Calu3 (cell line): Measurements from ENCODE around the gene HBEGF. TPM values are rescaled to one million over a fixed set of nuclear protein-coding genes. Genes with fewer than 3 reads are reported as not detected.

Experiments used
- Bru-seq: library from RNA; stranded (reverse); fragments of 400-500 nt; gene quantifications from one replicate; lab custom pipeline; 2021; lab: Mats Ljungman, UMichigan
- BruChase-seq, 2 experiments: library from RNA; stranded (reverse); fragments of 400-500 nt; gene quantifications; one replicate each; lab custom pipeline; 2021; lab: Mats Ljungman, UMichigan
- BruUV-seq: library from RNA; stranded (reverse); fragments of 400-500 nt; replicated peaks from 2 replicates; lab custom pipeline; 2021; lab: Mats Ljungman, UMichigan
- CTCF ChIA-PET: fragments of 300-600 bp; sonication (Branson Sonifier 250); formaldehyde crosslinking; loops from one replicate; lab custom pipeline; 2022; ENCODE audit warnings: antibody characterized with exemption; lab: Charles Lee
- DNase-seq: peaks from one replicate; pipeline ENCODE4 v3.0.0; 2022
- H3K27ac Mint-ChIP-seq: one replicate; pipeline ENCODE4 v1.8.0; 2022; ENCODE audit warnings: mixed read lengths; ENCODE audit not compliant: unreplicated experiment
- H3K27me3 Mint-ChIP-seq: one replicate; pipeline ENCODE4 v1.8.0; 2022; ENCODE audit warnings: mixed read lengths; ENCODE audit not compliant: unreplicated experiment
- H3K36me3 Mint-ChIP-seq: one replicate; pipeline ENCODE4 v1.8.0; 2022; ENCODE audit warnings: mild to moderate bottlenecking, moderate library complexity, mixed read lengths; ENCODE audit not compliant: insufficient read depth, unreplicated experiment
- H3K4me1 Mint-ChIP-seq: one replicate; pipeline ENCODE4 v1.8.0; 2022; ENCODE audit warnings: mild to moderate bottlenecking, low read depth, mixed read lengths; ENCODE audit not compliant: unreplicated experiment
- H3K4me3 Mint-ChIP-seq: one replicate; pipeline ENCODE4 v1.8.0; 2022; ENCODE audit warnings: mild to moderate bottlenecking, low read depth, moderate library complexity, mixed read lengths; ENCODE audit not compliant: unreplicated experiment
- H3K9me3 Mint-ChIP-seq: one replicate; pipeline ENCODE4 v1.8.0; 2022; ENCODE audit warnings: low read depth, mixed read lengths; ENCODE audit not compliant: unreplicated experiment
- intact Hi-C: fragments of 100-400 bp; cut with micrococcal nuclease; formaldehyde crosslinking; loops from one replicate; pipeline ENCODE4 v1.10.0; 2022; ENCODE audit not compliant: unreplicated experiment
- long read RNA-seq: library from polyadenylated mRNA; stranded (forward); transcript quantifications from one replicate; pipeline ENCODE4 v2.0.0, GENCODE V29; 2022
- total RNA-seq: library from RNA; stranded (reverse); gene quantifications from 2 replicates; pipeline ENCODE4 v1.2.3, GENCODE V29; 2022
- TF ChIP-seq, protein P1 (sequence below): fragments of 200-600 bp; IDR thresholded peaks from one replicate; pipeline ENCODE4 v1.8.0; 2022; ENCODE audit warnings: antibody characterized with exemption; ENCODE audit not compliant: unreplicated experiment

HBEGF gene, protein sequence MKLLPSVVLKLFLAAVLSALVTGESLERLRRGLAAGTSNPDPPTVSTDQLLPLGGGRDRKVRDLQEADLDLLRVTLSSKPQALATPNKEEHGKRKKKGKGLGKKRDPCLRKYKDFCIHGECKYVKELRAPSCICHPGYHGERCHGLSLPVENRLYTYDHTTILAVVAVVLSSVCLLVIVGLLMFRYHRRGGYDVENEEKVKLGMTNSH
- total RNA-seq, result 6.4 and 7.2 TPM in 2 replicates
- percentile 68 among the genes with signal in this experiment for Bru-seq, nascent RNA
- BruChase-seq, experiment 1, labeled RNA remaining after a 6-hour chase, result percentile 64 among the genes with signal in this experiment
- percentile 60 among the genes with signal in this experiment for BruChase-seq, experiment 2, labeled RNA remaining after a 2-hour chase
- long read RNA-seq, transcript HBEGF-201 (6 exons, 2,386 nt), result major isoform, 8 of 15 reads
- long read RNA-seq, partial matches to known transcripts, result 3 of 15 reads
- long read RNA-seq, other reads (novel, unspliced or antisense), result 0 of 15 reads

DNA sequence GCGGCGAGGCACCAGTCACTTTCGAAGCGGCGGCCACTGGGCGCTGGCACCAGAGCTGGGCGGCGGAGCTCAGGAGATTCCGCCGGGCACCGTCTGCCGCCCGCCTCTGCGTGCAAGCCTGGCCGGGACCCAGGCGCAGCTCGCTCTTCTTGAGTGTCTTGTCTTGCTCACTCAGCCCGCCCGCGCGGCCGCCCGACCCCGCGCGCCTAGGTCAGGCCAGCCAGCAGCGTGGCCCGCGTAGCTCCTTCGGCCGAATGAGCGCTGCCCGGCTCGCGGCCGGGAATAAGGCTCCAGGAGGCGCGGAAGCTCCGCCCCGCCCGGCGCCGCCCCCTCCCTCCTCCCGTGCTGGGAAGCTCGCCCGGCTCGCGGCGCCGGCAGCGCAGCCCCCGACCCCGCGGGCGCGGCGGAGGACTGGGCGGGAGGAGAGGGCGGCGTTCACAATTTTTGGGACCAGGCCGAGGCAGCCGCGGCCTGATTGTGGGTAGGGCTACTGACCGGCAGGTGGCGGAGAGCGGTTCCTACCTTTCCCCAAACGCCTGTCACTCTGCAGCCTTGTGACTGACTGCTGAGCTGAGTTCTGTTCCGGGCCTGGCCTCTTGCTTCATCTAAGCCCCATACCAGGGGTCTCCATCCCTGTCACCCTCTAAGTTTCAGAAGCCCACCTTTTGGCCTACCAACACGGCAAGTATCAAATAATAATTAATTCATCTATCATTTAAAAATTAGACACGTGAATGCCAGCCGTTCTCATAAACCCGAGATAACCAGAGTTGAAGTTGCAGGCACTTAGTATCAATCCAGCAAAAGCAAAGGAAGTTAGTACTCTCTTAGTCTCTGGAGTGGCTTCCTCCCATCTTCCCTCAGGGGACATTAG, at the start of gene HBEGF:
TSS of gene HBEGF (minus strand) at position 256 of the 874 bp plus-strand sequence. CDS start 275 bp downstream, outside the sequence.
- Mint-ChIP-seq H3K27me3 (no peaks in the 10 kb centered on the region), H3K4me3 (peak within 1 kb of the TSS; percentile 95), H3K9me3 (no peaks in the 10 kb centered on the region), H3K27ac (peak within 1 kb of the TSS; percentile 63), H3K36me3 (peaks cover 49% of the 10 kb centered on the region), H3K4me1 (peaks cover 53% of the 10 kb centered on the region)
- no TSS peak for BruUV-seq
- CTCF ChIA-PET, result interaction anchor here (0.5 to 5.4 kb wide), 30 partner anchors 9 to 1318 kb away, joined by 3 to 169 read pairs (median 4); partner anchors contain the start of genes ANKHD1 and PFDN1
- peak; percentile 91 for DNase-seq
- TF ChIP-seq, protein P1, sequence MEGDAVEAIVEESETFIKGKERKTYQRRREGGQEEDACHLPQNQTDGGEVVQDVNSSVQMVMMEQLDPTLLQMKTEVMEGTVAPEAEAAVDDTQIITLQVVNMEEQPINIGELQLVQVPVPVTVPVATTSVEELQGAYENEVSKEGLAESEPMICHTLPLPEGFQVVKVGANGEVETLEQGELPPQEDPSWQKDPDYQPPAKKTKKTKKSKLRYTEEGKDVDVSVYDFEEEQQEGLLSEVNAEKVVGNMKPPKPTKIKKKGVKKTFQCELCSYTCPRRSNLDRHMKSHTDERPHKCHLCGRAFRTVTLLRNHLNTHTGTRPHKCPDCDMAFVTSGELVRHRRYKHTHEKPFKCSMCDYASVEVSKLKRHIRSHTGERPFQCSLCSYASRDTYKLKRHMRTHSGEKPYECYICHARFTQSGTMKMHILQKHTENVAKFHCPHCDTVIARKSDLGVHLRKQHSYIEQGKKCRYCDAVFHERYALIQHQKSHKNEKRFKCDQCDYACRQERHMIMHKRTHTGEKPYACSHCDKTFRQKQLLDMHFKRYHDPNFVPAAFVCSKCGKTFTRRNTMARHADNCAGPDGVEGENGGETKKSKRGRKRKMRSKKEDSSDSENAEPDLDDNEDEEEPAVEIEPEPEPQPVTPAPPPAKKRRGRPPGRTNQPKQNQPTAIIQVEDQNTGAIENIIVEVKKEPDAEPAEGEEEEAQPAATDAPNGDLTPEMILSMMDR, result peak; percentile 49
- intact Hi-C loops, result loop anchor here (1.0 to 5.0 kb wide), 3 partner anchors 49 to 169 kb away; partner anchors contain the start of gene CYSTM1

DNA sequence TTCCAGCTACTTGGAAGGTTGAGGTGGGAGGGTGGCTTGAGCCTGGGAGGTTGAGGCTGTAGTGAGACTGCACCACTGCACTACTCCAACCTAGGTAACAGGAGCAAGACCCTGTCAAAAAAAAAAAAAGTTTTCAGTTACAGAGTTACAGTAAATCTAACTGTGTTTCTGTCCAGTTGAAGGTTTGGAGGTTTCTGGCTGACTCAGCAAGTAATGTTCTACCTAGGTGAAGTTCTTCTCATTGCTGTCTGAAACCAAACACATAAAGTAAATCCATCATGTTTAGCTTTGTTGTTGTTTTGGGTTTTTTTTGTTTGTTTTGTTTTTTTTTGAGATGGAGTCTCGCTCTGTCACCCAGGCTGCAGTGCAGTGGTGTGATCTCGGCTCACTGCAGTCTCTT, 47.3 kb upstream of the HBEGF start:
- Mint-ChIP-seq H3K27ac (no peak overlapping the region), H3K4me1 (no peaks in the 10 kb centered on the region), H3K9me3 (no peaks in the 10 kb centered on the region), H3K36me3 (no peaks in the 10 kb centered on the region), H3K4me3 (no peak overlapping the region), H3K27me3 (no peaks in the 10 kb centered on the region)
- TF ChIP-seq, protein P1, result no peak
- CTCF ChIA-PET, result interaction anchor here (0.6 to 1.3 kb wide), 3 partner anchors 15 to 30 kb away, joined by 3 read pairs; no protein-coding TSS in a partner anchor
- no TSS peak for BruUV-seq
- DNase-seq, result no peak
- intact Hi-C loops, result no loop called here

DNA sequence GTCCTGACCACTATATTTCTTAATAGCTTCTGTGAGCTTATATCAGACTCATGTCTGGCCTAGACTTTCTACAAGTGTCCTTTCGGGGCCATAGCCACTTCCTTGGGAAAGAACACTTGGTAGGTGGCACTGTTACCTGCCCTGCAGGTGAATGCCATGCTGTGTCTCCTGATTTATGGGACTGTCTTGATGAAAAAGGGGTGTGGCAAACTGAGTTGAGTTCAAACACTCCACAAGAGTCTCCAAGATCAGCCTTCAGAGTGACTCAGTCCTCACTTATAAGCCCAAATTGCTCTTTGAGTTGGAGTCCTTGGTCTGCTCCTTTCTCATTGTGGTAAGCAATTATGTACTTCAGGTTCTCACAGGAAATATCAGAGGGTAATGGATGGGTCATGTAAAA, 45.3 kb upstream of the HBEGF start:
- H3K9me3 Mint-ChIP-seq, result no peaks in the 10 kb centered on the region
- H3K4me3 Mint-ChIP-seq, result no peak overlapping the region
- no peaks in the 10 kb centered on the region for H3K4me1 Mint-ChIP-seq
- intact Hi-C loops, result no loop called here
- H3K27ac Mint-ChIP-seq, result no peak overlapping the region
- CTCF ChIA-PET, result interaction anchor here (0.8 kb wide), 1 partner anchor 10 kb away, joined by 3 read pairs; the partner anchor contains the start of gene ANKHD1
- DNase-seq, result no peak
- no peaks in the 10 kb centered on the region for H3K36me3 Mint-ChIP-seq
- no peaks in the 10 kb centered on the region for H3K27me3 Mint-ChIP-seq
- TF ChIP-seq, protein P1, result no peak
- no TSS peak for BruUV-seq

DNA sequence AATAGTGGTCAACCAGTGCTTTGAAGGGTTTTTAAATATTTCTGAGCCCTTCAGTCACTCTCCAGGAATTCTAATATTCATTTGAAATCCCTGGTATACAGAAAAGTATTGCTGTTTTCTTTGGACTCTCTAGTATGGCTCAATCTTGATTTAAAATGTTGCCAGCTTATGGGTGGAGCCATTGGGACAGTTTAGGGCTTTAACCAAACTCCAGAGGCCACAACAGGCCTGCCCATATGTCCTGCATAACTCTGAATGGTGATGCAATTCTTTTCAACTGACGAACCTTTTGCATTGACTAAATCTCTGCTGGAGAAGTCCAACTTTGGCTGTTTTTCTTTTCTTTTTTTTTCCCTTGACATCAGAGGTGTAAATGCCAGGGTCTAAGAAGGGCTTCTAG, 44.9 kb upstream of the HBEGF start:
- no peak overlapping the region for H3K27ac Mint-ChIP-seq
- no peak overlapping the region for H3K4me3 Mint-ChIP-seq
- H3K36me3 Mint-ChIP-seq, result no peaks in the 10 kb centered on the region
- intact Hi-C loops, result no loop called here
- TF ChIP-seq, protein P1, result no peak
- CTCF ChIA-PET, result interaction anchor here (0.8 kb wide), 1 partner anchor 10 kb away, joined by 3 read pairs; the partner anchor contains the start of gene ANKHD1
- BruUV-seq, result no TSS peak
- no peaks in the 10 kb centered on the region for H3K4me1 Mint-ChIP-seq
- no peaks in the 10 kb centered on the region for H3K9me3 Mint-ChIP-seq
- DNase-seq, result no peak
- no peaks in the 10 kb centered on the region for H3K27me3 Mint-ChIP-seq
